GM23248 (cell line): ENCODE measurements around the gene TIGD6. TPM values are rescaled to one million over a fixed set of nuclear protein-coding genes. Genes with fewer than 3 reads are reported as not detected.
A peak's percentile ranks its signal among the peaks of the same experiment; 100 is the strongest.

Experiments
- DNase-seq: peaks from one replicate; pipeline ENCODE4 v3.0.0-alpha.2; 2015
- H2AFZ ChIP-seq: fragments of 200-600 bp; sonication (generic); 2 replicates; pipeline ENCODE4 v1.6.1; 2016; ENCODE audit warnings: antibody characterized with exemption
- H3F3A ChIP-seq: fragments of 200-600 bp; sonication (generic); 2 replicates; pipeline ENCODE4 v1.6.1; 2016; ENCODE audit warnings: mild to moderate bottlenecking, antibody characterized with exemption, mixed run types; ENCODE audit not compliant: insufficient read depth
- H3K27ac ChIP-seq: fragments of 200-600 bp; sonication (generic); 2 replicates; pipeline ENCODE4 v1.5.1; 2016; ENCODE audit warnings: mild to moderate bottlenecking
- H3K27me3 ChIP-seq: fragments of 200-600 bp; sonication (generic); replicated peaks from 2 replicates; pipeline ENCODE4 v1.6.1; 2016; ENCODE audit warnings: mild to moderate bottlenecking; ENCODE audit not compliant: insufficient read depth
- H3K36me3 ChIP-seq: fragments of 200-600 bp; sonication (generic); 2 replicates; pipeline ENCODE4 v1.6.1; 2016; ENCODE audit warnings: low read depth, mild to moderate bottlenecking
- H3K4me1 ChIP-seq: fragments of 200-600 bp; sonication (generic); 2 replicates; pipeline ENCODE4 v1.6.1; 2016; ENCODE audit warnings: mild to moderate bottlenecking; ENCODE audit not compliant: insufficient read depth
- H3K4me2 ChIP-seq: fragments of 200-600 bp; sonication (generic); one replicate; pipeline ENCODE4 v1.6.1; 2016; ENCODE audit warnings: mild to moderate bottlenecking; ENCODE audit not compliant: unreplicated experiment
- H3K4me3 ChIP-seq: fragments of 200-600 bp; sonication (generic); 2 replicates; pipeline ENCODE4 v1.5.1; 2016; ENCODE audit warnings: mild to moderate bottlenecking
- H3K79me2 ChIP-seq: fragments of 200-600 bp; sonication (generic); 2 replicates; pipeline ENCODE4 v1.6.1; 2016; ENCODE audit warnings: mild to moderate bottlenecking; ENCODE audit not compliant: insufficient read depth
- H3K9ac ChIP-seq: fragments of 200-600 bp; sonication (generic); 2 replicates; pipeline ENCODE4 v1.6.1; 2016; ENCODE audit warnings: mild to moderate bottlenecking
- H3K9me2 ChIP-seq: fragments of 200-600 bp; sonication (generic); 2 replicates; pipeline ENCODE4 v1.6.1; 2016; ENCODE audit warnings: mixed run types, mild to moderate bottlenecking, moderate library complexity; ENCODE audit not compliant: insufficient read depth
- H3K9me3 ChIP-seq: fragments of 200-600 bp; sonication (generic); one replicate; pipeline ENCODE4 v1.6.1; 2017; ENCODE audit warnings: low read depth
- H4K20me1 ChIP-seq: fragments of 200-600 bp; sonication (generic); 2 replicates; pipeline ENCODE4 v1.6.0; 2016; ENCODE audit not compliant: insufficient read depth
- EZH2 ChIP-seq: fragments of 200-600 bp; sonication (generic); IDR thresholded peaks from 2 replicates; pipeline ENCODE4 v1.6.1; 2018; ENCODE audit warnings: antibody characterized with exemption, mild to moderate bottlenecking; ENCODE audit not compliant: insufficient read depth, poor library complexity, severe bottlenecking
- EZH2phosphoT487 ChIP-seq: fragments of 200-600 bp; sonication (generic); IDR thresholded peaks from 2 replicates; pipeline ENCODE4 v1.6.1; 2018; ENCODE audit warnings: antibody characterized with exemption, moderate library complexity, mild to moderate bottlenecking, low read depth; ENCODE audit not compliant: insufficient read depth
- WGBS, 2 experiments: methylation state at CpG; one replicate each; pipeline ENCODE4 v1.1.6; 2015 to 2017; ENCODE audit warnings: low lambda C conversion rate in 2 of 2, low coverage in 1 of 2; ENCODE audit errors: missing lambda C conversion rate in 2 of 2; 5-methylcytosine and 5-hydroxymethylcytosine counted together
- in situ Hi-C: fragments of 300-500 bp; cut with MboI; formaldehyde crosslinking; loops from 2 replicates; pipeline ENCODE4 v1.15.0; 2020
- polyA plus RNA-seq: library from polyadenylated mRNA; unstranded; fragments of >200 nt; fragmentation: Nextera tagmentation; extraction: Ambion mirVana; gene quantifications from 2 replicates; pipeline ENCODE4 v1.2.1, GENCODE V29; 2016
- total RNA-seq: library from RNA; depleted of rRNA; stranded (reverse); fragments of >200 nt; shearing (Covaris generic); gene quantifications from 2 replicates; pipeline ENCODE4 v1.2.3, GENCODE V29; 2014

TIGD6 gene
- total and polyA plus RNA-seq, 2 experiments from 2014 or later = 4.6 to 5.3 TPM

DNA sequence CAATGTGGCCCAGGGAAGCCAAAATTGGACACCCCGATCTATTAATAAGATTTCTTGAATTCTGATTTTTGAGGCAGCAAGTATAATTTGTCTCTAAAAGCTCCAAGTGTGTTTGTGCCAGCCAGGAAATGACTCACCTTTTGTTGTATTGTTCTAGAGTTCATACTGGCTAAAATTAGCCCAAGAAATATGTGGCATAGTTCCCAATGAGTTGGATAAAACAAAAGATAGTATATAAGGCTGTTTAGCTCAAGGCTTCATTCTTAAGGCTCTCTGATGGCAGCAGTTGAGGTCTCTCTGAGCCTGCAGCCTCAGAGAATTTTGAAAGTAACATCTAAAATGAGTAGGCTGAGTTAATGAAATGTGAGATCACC is 21.7 kb upstream of the TIGD6 start:
- Histone ChIP-seq H2AFZ (no peak overlapping the region), H3K9me3 (no peaks in the 10 kb centered on the region), H3F3A (peaks cover 58% of the 10 kb centered on the region), H3K9ac (peak overlapping the region; percentile 10; the same call in 1 of the 2 replicates), H3K79me2 (peaks cover 54% of the 10 kb centered on the region), H3K36me3 (peaks cover 60% of the 10 kb centered on the region), H3K27ac (peak overlapping the region; percentile 57), H3K4me3 (peak overlapping the region; percentile 19; the same call in 1 of the 2 replicates), H3K4me1 (peaks cover 36% of the 10 kb centered on the region), H3K4me2 (peak overlapping the region; percentile 70), H3K27me3 (no peaks in the 10 kb centered on the region), H4K20me1 (no peaks in the 10 kb centered on the region), H3K9me2 (no peaks in the 10 kb centered on the region)
- no peak for TF ChIP-seq EZH2phosphoT487
- no peak for TF ChIP-seq EZH2
- in situ Hi-C loops = no loop called here
- DNase-seq = peak; percentile 95
- 35 to 42% methylated on average over 1 of the region's 1 CpG for WGBS, 2 experiments

DNA sequence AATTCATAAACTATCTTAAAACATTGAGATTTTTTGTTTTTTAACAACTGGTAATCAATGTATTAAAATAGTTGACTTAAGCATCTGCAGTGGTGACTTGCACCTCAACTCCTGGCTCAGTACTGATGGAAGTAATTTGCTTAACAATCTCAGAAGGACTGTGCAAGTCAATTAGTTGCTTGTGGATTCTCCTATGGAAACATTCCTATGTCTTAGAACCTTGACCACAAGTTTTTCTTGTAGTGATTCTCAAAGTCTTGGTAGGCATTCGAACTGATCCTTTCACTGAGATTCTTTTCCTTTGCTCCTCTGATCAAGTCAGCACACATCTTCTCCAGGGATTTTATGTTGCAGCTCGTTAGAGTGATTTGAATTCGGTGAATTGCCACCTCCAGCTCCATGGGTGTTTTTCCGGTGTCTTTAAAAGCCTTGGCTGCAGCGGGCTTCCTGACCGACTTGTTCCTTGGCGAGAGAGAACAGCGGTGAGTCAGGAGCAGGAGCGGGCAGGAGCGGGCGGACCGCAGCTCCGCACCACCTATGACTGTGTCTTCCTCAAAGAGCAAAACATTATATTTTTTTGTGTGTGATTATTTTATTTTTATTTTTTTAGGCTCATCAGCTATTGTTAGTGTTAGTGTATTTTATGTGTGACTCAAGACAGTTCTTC is 21.2 kb upstream of the TIGD6 start:
- peaks cover 40% of the 10 kb centered on the region for H3K4me1 ChIP-seq
- whole genome bisulfite sequencing, 2 experiments = 62 to 76% methylated on average over 13 of the region's 13 CpGs
- H3K27ac ChIP-seq = peak overlapping the region; percentile 57
- no peaks in the 10 kb centered on the region for H4K20me1 ChIP-seq
- H2AFZ ChIP-seq = no peak overlapping the region
- no peaks in the 10 kb centered on the region for H3K9me3 ChIP-seq
- peaks cover 65% of the 10 kb centered on the region for H3K36me3 ChIP-seq
- peak overlapping the region; percentile 0; the same call in 1 of the 2 replicates for H3K9ac ChIP-seq
- H3K27me3 ChIP-seq = no peaks in the 10 kb centered on the region
- H3K9me2 ChIP-seq = no peaks in the 10 kb centered on the region
- H3F3A ChIP-seq = peaks cover 62% of the 10 kb centered on the region
- in situ Hi-C loops = no loop called here
- no peak for TF ChIP-seq EZH2
- no peak for TF ChIP-seq EZH2phosphoT487
- peaks cover 55% of the 10 kb centered on the region for H3K79me2 ChIP-seq
- H3K4me3 ChIP-seq = no peak overlapping the region
- peak overlapping the region; percentile 70 for H3K4me2 ChIP-seq
- DNase-seq = peak; percentile 54

DNA sequence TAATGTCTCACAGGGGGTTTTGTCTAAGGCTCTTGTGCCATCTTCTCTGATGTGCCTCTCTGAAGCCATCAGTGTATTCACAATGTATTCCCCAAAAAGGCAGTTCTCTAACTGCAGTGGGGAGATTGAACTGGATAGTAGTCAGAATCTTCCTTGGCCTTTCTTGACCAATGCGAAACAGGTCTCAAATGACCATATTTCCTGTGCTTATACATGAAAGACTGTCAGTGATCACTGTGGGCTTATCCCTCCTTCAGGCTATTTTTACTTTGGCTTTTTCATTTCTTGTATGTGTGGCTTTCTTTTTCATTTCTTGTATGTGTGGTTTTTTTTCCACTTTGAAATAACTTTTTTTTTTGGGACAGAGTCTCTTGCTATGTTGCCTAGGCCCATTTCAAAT is 19.8 kb upstream of the TIGD6 start:
- no peak overlapping the region for H3K4me3 ChIP-seq
- H3K27me3 ChIP-seq = no peaks in the 10 kb centered on the region
- in situ Hi-C loops = no loop called here
- H3K9me3 ChIP-seq = no peaks in the 10 kb centered on the region
- TF ChIP-seq EZH2phosphoT487 = no peak
- no peak for TF ChIP-seq EZH2
- no peak overlapping the region for H3K4me2 ChIP-seq
- H2AFZ ChIP-seq = no peak overlapping the region
- H3K9me2 ChIP-seq = no peaks in the 10 kb centered on the region
- H3K4me1 ChIP-seq = peaks cover 40% of the 10 kb centered on the region
- peaks cover 71% of the 10 kb centered on the region for H3K36me3 ChIP-seq
- H3K27ac ChIP-seq = no peak overlapping the region
- H3F3A ChIP-seq = peaks cover 74% of the 10 kb centered on the region
- peaks cover 55% of the 10 kb centered on the region for H3K79me2 ChIP-seq
- 100% methylated on average over 1 of the region's 1 CpG for WGBS, 2 experiments
- H3K9ac ChIP-seq = no peak overlapping the region
- no peaks in the 10 kb centered on the region for H4K20me1 ChIP-seq
- DNase-seq = no peak

DNA sequence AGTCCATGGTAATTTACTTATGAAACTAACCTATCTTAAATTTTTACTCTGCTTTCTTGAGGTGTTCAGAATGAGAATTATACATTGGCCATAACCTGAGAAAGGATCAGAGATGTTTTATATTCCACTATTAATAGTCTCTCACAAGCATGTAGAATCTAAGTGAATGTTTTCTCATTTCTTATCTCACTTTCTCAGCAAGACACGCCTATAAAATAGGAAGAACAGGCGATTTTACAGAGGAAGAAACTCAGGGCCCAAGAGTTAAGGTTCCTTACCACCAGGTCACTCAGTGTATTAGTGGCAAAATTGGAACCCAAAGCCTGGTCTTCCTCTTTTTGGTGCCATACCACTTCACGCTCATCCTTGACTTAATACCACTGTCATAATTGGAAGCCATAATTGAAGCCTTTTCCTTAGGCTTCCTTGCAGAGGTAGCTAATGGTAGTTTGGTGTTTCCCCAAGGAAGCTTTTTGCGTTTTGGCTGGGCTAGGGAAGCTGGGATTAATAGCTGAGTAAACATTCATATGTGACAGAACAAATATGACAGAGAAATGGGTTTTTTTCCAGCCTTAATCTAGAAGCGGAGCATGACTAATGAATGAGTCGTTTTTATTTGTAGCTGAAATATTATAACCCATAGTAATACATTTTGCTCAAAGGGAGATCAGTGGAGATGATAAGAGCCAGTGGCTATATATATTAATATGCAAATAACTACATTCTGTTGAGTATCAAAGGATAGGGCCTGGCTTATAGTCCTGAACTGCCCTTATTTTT is 17.0 kb upstream of the TIGD6 start:
- Histone ChIP-seq H3K27ac (no peak overlapping the region), H3K4me3 (no peak overlapping the region)
- peak; percentile 60 for DNase-seq

More for the DNA sequence above, 17.0 kb upstream of the TIGD6 start:
- Histone ChIP-seq H3K9ac (no peak overlapping the region), H3K27me3 (no peaks in the 10 kb centered on the region), H3K79me2 (peaks cover 68% of the 10 kb centered on the region), H3K4me1 (peaks cover 29% of the 10 kb centered on the region), H3K9me3 (no peaks in the 10 kb centered on the region), H3K4me2 (no peak overlapping the region), H2AFZ (no peak overlapping the region), H3K9me2 (no peaks in the 10 kb centered on the region), H3F3A (peaks cover 61% of the 10 kb centered on the region), H4K20me1 (no peaks in the 10 kb centered on the region), H3K36me3 (peaks cover 78% of the 10 kb centered on the region)
- TF ChIP-seq EZH2 (no peak), EZH2phosphoT487 (no peak)
- in situ Hi-C loops = no loop called here
- WGBS, 2 experiments = 73 to 79% methylated on average over 6 of the region's 6 CpGs
